ENCODE measurements around the gene GMIP.

GMIP gene

DNA sequence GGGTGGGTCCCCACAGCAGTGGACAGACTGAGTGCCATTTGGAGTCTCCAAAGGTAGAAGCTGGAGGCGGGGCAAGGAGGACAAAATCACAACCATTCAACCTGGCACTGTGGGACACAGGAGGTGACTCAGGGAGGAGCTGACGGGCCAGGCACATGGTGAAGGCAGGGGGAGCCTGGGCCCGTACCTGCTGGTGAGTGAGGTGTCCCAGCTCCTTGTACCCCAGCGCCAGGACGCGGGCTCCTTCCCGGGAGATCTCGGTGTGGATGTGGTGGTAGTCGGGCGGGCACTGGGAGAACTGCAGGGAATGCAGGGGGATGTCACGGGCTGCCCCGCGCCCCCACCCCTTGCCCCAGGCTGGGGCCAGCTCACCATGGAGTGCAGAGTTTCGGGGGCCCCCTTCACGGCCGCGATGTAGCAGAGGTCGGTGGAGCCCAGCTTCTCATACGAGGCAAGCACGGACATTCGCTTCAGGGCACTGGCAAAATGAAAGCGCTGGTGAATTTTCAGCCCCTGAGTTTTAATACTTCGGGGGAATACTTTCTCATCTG is 10.2 kb upstream of the GMIP start:
- H3K36me3 ChIP-seq (ENCODE audit: insufficient read depth, low read length): peaks cover 28% of the 10 kb centered on the region
- H3K9me3 ChIP-seq (ENCODE audit: control insufficient read depth, insufficient read depth, low read length): no peaks in the 10 kb centered on the region
- H3K4me1 ChIP-seq (ENCODE audit: insufficient read depth, low read length): no peaks in the 10 kb centered on the region
- no peak overlapping the region for H3K9ac ChIP-seq (ENCODE audit: low read depth, low read length)

DNA sequence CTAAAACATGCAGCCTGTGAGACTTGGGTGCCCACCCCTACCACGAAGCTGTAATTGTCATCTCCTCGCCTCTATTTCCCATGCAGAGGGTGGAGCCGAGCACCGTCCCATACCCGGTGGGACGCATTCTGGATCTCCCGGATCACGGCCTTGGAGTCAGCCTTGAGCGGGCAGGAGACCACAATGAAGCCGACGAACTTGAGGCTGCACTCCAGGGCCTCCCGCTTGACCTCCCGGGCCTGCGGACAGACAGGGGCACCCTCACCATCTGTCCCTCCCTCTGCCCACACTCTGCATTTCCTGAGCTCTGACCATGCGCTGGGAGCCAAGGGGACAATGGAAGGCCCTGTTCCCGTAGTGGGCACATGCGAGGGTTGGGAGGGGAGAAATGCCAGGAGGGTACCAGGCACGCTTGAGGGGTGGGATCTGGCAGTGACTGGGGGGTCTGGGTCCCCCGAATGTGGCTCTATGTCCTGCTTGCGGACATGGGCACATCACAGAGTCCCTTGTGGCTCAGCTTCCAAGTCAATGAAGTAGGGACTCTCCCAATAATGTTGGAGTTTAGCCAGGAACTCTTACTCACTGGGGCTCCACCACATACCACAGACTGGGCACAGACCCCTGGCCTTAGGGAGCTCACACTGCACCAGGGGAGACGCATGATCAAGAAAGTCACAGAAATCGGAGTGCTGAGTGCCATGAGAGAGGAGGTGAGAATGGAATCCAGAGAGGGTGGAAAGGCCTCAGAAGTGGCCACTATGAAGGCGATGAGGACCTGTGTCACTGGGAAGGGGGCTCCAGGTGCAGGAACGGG is 9.2 kb upstream of the GMIP start:
- peaks cover 22% of the 10 kb centered on the region for H3K36me3 ChIP-seq (ENCODE audit: insufficient read depth, low read length)
- H3K4me1 ChIP-seq (ENCODE audit: insufficient read depth, low read length): no peaks in the 10 kb centered on the region
- H3K9ac ChIP-seq (ENCODE audit: low read depth, low read length): no peak overlapping the region
- no peaks in the 10 kb centered on the region for H3K9me3 ChIP-seq (ENCODE audit: control insufficient read depth, insufficient read depth, low read length)

DNA sequence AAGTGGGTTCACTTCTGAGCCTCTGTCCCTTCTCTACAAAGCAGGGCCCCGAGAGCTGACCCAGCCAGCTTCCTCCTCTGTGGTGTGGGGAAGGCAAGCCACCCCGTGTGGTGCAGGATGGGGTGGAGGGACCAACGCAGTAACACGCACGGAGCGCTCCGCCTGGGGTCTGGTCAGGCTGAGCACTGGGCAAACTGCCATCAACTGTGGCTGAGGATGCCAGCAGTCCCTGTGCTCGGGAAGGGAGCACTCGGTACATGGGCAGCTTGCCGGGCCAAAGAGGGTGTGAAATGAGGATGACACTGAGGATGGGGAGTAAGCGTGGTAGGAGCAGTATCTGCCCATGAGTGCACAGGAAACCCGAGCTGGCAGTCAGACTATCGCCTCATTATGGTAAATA is 7.6 kb upstream of the GMIP start:
- Histone ChIP-seq H3K4me1 (ENCODE audit: insufficient read depth, low read length) (no peaks in the 10 kb centered on the region), H3K9me3 (ENCODE audit: control insufficient read depth, insufficient read depth, low read length) (no peaks in the 10 kb centered on the region), H3K9ac (ENCODE audit: low read depth, low read length) (no peak overlapping the region), H3K36me3 (ENCODE audit: insufficient read depth, low read length) (peaks cover 10% of the 10 kb centered on the region)

DNA sequence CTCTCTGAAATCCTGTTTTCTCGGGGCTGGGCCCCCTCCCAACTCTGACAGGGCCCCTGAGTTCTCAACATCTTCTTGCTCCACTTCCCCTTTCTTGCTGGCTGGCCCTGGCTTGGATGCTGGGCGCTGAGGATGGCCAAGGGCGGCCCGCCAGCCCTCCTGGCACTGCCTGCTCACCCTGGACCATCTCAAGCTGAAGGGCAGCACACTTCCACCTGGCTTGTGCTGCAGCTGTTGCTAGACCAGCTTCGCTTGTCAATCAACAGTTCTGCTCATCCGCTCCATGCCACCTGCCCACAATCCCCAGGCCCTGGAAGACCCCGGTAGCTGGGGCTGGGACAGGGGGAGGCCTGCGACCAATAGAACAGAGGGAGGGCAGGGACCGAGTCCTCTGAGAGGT is 6.9 kb upstream of the GMIP start:
- Histone ChIP-seq H3K9ac (ENCODE audit: low read depth, low read length) (no peak overlapping the region), H3K9me3 (ENCODE audit: control insufficient read depth, insufficient read depth, low read length) (no peaks in the 10 kb centered on the region), H3K36me3 (ENCODE audit: insufficient read depth, low read length) (peaks cover 10% of the 10 kb centered on the region), H3K4me1 (ENCODE audit: insufficient read depth, low read length) (no peaks in the 10 kb centered on the region)

DNA sequence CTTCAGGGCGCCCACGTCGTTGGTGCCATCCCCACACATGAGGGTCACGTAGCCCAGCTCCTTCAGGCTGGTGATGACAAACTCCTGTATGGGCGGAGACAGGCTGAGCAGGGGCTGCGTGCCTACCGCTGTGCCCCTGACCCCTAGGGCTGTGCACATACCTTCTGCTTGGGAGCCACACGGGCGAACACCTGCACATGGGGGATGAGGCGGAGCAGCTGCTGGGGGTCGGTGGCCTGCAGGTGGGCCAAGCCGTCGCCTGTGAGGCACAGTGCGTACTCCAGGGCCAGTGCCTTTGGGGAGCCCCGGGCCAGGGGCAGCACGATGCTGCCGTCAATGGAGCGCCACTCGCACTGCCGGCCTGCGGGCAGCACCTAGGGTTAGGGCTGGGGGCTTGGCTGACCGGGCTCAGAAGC is 6.1 kb upstream of the GMIP start:
- Histone ChIP-seq H3K9ac (ENCODE audit: low read depth, low read length) (no peak overlapping the region), H3K9me3 (ENCODE audit: control insufficient read depth, insufficient read depth, low read length) (no peaks in the 10 kb centered on the region), H3K4me1 (ENCODE audit: insufficient read depth, low read length) (no peaks in the 10 kb centered on the region), H3K36me3 (ENCODE audit: insufficient read depth, low read length) (peaks cover 11% of the 10 kb centered on the region)

DNA sequence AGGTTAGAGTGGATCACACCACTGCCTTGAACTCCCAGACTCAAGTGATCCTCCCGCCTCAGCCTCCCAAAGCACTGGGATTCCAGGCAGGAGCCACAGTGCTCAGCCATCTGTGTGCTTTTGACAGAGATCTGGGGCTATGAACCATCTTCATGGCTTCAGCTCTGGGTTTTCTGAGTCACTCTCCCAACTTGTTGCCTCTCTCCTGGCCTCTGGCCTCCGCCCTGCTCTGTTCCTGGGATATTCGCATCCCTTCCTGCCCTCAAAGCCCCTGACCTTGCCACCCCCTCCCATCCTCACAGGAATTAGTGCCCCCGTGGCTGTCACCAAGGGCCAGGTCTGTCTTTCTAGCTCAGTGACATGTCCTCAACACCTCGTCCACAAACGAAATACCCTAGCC is 5.7 kb upstream of the GMIP start:
- Histone ChIP-seq H3K9ac (ENCODE audit: low read depth, low read length) (no peak overlapping the region), H3K36me3 (ENCODE audit: insufficient read depth, low read length) (peaks cover 11% of the 10 kb centered on the region), H3K9me3 (ENCODE audit: control insufficient read depth, insufficient read depth, low read length) (no peaks in the 10 kb centered on the region), H3K4me1 (ENCODE audit: insufficient read depth, low read length) (no peaks in the 10 kb centered on the region)

DNA sequence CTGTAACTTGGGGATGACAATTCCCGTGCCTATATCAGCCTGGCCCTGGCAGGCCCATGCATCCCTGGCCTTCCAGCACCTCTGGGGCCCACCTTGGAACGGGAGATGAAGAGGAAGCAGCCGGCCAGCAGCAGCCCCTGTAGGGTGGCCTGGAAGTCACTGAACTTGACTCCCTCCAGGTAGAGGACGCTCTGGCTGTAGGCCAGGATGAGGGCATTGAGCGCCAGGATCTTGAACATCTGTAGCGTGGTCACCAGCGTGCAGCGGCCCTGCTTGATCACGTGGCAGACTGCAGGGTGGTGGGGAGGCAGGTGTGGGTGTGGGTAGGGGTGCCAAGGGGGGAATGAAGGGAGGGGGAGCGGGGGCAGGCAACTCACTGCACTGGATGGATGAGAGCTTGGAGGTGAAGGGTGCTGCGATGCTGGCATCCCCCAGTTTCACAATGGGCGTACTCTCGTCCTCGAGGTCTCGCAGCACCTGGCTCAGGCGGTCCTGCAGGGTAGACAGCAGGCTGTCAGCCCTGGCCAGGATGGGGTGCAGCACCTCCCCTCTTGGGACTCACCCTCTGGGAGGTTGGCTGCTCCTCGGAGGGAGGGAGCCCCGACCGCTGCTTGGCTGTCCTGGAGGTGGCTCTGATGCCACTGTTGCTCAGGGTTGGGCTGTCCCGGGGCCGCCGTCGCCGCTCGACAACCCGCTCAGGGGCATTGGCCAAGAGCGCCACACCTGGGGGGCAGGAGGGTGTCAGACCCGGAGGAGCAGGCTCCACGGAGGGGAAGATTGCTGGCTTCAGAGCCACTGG is 3.8 kb upstream of the GMIP start:
- Histone ChIP-seq H3K4me1 (ENCODE audit: insufficient read depth, low read length) (no peaks in the 10 kb centered on the region; the same call in 1 of the 2 replicates), H3K9ac (ENCODE audit: low read depth, low read length) (no peak overlapping the region), H3K9me3 (ENCODE audit: control insufficient read depth, insufficient read depth, low read length) (no peaks in the 10 kb centered on the region), H3K36me3 (ENCODE audit: insufficient read depth, low read length) (peaks cover 11% of the 10 kb centered on the region)

DNA sequence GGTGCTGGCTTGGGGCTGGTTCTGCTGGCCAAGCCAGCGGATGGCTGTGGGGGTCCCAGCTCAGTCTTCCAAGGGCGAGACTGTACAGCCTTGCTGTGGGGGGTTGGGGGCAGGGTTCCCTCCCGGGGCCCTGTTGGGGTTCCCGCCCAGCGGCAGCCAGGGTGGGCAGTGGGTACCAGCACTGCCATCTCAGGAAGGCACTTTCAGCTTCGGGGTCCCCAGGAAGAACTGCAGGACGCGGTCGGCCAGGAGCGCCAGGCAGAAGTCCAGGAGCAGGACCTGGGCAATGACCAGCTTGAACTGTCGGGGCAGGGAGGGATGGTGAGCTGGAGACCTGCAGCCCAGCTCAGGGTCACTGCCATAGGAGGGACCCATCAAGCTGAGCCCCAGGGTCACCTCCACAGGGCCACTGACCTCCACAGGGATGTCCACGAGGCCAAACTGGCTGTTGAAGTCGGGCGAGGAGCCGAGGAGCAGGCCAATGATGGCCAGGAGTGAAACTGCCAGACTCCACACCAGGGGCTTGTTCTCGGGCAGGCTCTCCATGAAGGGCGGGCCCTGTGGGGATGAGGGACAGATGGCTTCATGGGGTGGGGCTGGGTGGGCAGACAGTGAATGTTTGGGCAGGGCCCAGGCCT is 1.9 kb upstream of the GMIP start:
- H3K9me3 ChIP-seq (ENCODE audit: control insufficient read depth, insufficient read depth, low read length): no peaks in the 10 kb centered on the region
- no peak overlapping the region for H3K9ac ChIP-seq (ENCODE audit: low read depth, low read length)
- no peaks in the 10 kb centered on the region; the same call in 1 of the 2 replicates for H3K4me1 ChIP-seq (ENCODE audit: insufficient read depth, low read length)
- peaks cover 5% of the 10 kb centered on the region for H3K36me3 ChIP-seq (ENCODE audit: insufficient read depth, low read length)

DNA sequence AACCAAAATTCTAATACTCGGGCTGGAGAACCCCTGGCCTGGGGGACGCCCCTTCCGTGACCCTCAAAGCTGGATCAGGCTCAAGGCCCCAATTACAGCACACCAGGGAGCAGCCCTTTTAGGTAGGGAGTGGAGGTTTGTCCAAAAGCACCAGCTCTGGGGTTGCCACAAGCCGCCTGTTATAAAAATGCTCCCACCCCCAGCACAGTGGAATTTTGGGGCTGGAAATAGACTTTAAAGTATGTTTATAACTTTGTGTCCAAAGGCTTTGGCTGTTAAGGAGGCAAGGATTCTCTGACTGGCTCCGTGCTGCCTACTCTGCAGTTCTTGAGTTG is 564 bp upstream of the GMIP start:
- peaks cover 5% of the 10 kb centered on the region for H3K36me3 ChIP-seq (ENCODE audit: insufficient read depth, low read length)
- H3K4me1 ChIP-seq (ENCODE audit: insufficient read depth, low read length): no peaks in the 10 kb centered on the region; the same call in 1 of the 2 replicates
- no peaks in the 10 kb centered on the region for H3K9me3 ChIP-seq (ENCODE audit: control insufficient read depth, insufficient read depth, low read length)
- no peak overlapping the region for H3K9ac ChIP-seq (ENCODE audit: low read depth, low read length)

DNA sequence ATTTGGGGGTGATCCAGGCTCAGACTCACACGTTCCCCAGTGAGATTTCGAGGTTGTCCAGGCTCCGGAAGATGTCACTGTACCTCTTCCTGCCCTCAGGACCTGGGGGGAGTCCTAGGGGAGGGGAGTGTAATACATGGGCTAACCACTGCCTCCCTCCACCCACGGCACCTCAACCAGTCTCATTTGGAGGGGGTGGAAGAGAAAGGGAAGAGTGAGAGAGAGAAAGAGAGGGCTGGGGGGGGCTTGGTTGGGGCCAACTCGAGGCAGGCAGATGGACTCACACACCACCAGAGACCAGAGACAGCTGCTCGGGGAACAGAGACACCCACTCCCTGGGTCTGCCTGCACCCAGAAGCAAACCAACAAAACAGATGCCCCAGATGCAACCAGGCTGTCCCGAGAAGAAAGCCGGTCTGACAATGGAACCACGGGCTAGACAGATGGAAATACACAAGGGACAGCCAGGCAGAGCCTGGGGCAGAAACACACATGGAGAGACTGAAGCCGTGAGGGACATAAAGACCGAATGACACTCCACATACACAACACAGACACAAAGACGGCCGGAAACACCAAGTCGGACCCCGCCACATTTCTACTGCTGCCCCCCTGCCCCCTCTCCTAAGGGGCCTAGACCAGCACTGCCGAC is 825 bp downstream of the GMIP start:
- Histone ChIP-seq H3K4me1 (ENCODE audit: insufficient read depth, low read length) (no peaks in the 10 kb centered on the region; the same call in 1 of the 2 replicates), H3K9me3 (ENCODE audit: control insufficient read depth, insufficient read depth, low read length) (no peaks in the 10 kb centered on the region), H3K9ac (ENCODE audit: low read depth, low read length) (peak overlapping the region; percentile 81), H3K36me3 (ENCODE audit: insufficient read depth, low read length) (peaks cover 5% of the 10 kb centered on the region)

DNA sequence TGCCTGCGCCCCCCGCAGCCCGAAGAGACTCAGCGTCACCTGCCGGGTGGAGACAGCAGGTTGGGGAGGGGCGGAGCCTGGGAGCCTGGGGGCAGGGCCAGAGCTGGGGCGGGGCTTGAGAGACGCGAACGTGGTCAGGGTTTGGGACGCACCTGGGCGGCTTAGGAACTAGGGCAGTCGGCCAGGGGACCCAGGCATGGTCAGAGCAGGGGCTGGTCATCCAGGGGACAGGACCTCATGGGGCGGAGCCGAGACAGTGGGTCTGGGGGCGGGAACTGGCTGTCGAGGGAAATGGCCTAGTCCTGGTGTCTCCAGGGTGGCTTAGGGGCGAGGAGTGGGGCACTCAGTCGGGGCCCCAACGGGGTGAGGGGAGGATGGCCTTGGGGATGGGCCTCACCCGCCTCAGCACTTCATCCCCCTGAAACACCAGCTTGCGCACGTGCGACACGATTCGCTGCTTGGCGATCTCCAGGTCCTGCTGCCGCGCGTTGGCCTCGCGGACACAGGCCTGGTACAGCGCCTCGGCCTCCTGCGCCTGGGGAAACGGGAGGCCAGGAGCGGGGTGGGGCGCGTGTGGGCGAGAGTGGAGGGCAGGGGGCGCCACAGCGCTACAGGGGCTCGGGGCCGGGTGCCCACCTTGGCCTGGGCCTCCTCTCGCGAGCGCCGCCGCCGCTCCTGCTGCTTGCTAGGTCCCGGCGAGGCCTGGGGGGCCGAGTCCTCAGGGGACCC is 5.8 kb downstream of the GMIP start:
- Histone ChIP-seq H3K36me3 (ENCODE audit: insufficient read depth, low read length) (peaks cover 7% of the 10 kb centered on the region; the same call in 1 of the 2 replicates), H3K9me3 (ENCODE audit: control insufficient read depth, insufficient read depth, low read length) (no peaks in the 10 kb centered on the region), H3K9ac (ENCODE audit: low read depth, low read length) (peak overlapping the region; percentile 26; the same call in 1 of the 2 replicates), H3K4me1 (ENCODE audit: insufficient read depth, low read length) (no peaks in the 10 kb centered on the region; the same call in 1 of the 2 replicates)

DNA sequence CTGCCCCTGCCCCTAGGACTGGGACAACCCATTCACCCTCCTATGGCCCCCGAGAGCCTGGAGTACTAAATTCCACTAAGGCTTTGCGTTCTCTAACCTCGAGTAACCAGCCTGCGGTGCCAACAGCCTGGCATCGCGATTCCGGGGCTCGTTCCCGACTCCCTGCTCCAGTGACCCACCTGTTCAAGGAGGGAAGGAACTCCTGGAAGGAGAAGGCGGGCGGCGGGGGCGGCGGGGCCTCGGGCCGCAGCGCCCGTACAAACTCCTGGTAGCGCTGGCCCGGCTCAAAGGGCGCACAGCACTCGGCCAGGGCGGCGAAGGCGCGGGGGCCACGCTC is 6.3 kb downstream of the GMIP start:
- no peaks in the 10 kb centered on the region for H3K9me3 ChIP-seq (ENCODE audit: control insufficient read depth, insufficient read depth, low read length)
- no peaks in the 10 kb centered on the region for H3K4me1 ChIP-seq (ENCODE audit: insufficient read depth, low read length)
- H3K9ac ChIP-seq (ENCODE audit: low read depth, low read length): no peak overlapping the region; the same call in 1 of the 2 replicates
- peaks cover 7% of the 10 kb centered on the region; the same call in 1 of the 2 replicates for H3K36me3 ChIP-seq (ENCODE audit: insufficient read depth, low read length)

DNA sequence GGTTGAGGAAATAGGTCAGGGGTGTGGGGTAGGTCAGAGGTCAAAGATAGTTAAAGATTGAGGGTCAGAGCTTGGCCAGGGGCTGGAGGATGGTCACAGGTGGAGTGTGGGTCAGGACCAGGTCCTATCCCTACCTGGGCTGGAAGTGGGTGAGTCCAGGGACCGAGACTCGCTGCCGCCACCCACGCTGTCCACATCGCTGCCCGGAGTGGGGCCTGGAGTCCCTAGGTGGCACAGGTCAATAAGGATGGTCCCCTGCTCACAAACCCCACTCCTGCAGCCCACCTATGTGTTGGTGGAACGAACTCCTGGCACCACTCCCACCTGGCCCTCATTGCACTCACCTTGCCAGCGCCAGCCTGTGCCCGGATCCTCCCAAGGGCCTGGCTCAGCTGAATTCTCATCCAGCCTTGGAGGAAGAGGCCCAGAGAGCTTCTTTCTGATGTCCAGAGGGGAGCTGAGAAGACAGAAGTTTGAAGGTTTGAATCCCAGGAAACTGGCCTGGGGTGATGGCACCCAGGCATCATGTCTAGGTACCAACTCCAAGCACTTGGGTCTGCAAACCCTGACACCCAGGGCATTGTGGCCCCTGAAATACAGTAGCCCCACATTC is 6.8 kb downstream of the GMIP start:
- Histone ChIP-seq H3K9ac (ENCODE audit: low read depth, low read length) (no peak overlapping the region), H3K4me1 (ENCODE audit: insufficient read depth, low read length) (no peaks in the 10 kb centered on the region), H3K36me3 (ENCODE audit: insufficient read depth, low read length) (peaks cover 7% of the 10 kb centered on the region; the same call in 1 of the 2 replicates), H3K9me3 (ENCODE audit: control insufficient read depth, insufficient read depth, low read length) (no peaks in the 10 kb centered on the region)

Measured in ES-I3 (cell line).